ENCODE data around the gene RAB3A.

RAB3A gene, protein sequence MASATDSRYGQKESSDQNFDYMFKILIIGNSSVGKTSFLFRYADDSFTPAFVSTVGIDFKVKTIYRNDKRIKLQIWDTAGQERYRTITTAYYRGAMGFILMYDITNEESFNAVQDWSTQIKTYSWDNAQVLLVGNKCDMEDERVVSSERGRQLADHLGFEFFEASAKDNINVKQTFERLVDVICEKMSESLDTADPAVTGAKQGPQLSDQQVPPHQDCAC

DNA sequence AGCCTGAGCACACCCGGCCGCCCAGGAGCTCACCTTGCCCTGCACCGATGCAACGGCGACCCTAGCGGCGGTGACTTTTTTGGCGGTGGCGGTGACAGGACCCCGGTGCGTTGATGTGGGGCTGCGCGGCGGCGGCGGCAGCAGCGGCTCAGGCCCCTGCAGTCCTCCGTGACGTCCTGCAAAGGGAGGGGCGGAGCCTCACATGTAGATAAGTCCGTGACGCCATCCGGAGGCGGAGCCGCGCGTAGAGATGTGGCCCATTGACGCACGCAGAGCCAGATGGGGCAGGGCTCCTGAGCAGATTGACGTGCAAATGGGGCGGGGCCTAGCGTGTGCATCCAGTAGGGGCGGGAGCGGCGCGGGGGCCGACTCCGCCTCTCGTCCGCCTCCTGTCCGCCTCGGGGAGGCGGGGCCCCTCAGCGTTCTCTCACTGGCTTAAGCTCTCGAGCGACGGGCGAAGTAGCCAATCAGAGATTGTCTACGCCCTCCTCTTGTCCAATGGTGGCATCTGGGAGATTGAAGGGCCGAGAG lies at the start of gene RAB3A:
Gene RAB3A (minus strand): TSS at position 180 of the 531 bp plus-strand sequence. CDS start 1,302 bp downstream, outside the sequence.
- FAIRE-seq: peak; percentile 96

DNA sequence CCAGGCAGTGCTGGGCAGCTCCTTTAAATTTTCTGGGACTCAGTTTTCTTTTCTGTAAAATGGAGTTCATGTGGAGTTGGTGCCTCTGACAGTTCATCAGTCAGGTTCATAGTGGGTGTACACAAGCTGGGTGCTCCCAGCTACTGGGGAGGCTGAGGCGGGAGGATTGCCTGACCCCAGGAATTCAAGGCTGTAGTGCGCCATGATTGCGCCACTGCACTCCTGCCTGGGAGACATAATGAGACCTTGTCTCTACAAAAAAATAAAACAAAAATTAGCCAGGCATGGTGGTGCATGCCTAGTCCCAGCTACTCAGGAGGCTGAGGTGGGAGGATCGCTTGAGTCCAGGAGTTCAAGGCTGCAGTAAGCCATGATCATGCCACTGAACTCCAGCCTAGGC lies 49.3 kb upstream of the RAB3A start:
- FAIRE-seq: no peak

DNA sequence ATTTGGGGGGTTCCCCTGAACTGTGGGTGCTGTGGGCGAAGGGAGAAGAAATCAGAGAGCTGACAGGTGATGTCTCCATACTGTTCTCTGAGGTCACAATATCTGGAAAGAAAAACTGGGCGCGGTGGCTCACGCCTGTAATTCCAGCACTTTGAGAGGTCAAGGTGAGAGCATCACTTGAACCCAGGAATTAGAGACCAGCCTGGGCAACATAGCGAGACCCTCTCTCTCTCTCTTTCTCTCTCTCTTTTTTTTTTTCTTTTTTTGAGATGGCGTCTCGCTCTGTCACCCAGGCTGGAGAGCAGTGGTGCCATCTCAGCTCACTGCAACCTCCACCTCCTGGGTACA lies 48.5 kb upstream of the RAB3A start:
- no peak for FAIRE-seq

DNA sequence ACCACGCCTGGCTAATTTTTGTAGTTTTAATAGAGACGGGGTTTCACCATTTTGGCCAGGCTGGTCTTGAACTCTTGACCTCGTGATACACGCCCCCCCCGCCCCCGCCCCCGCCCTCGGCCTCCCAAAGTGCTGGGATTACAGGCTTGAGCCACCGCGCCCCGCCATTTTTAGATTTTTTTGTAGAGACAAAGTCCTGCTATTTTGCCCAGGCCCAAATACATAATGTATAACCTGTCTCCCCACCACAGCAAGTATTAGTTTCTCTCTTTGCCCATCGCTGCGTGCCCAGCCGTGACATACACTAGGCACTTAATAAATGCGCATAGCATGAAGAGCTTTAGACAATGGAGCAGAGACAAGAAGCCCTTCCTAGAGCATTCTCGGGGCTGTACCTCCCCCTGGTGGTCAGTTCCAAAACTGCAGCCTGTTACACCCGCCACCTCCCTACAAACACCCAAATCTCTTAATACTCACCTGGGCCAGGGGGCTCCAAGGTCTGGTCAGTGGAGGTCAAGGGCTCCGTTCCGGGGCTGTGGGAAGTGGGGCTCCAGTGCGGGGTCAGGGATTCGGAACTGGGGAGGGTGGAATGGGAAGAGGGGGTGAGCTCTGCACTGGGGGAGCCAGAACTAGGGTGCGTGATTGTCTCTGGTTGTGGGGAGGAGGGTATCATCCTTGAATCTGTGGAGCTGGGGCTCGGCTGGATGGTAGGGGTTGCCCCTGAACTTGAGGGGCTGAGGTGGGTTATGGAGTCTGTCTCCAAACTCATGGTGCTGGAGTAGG lies 47.9 kb upstream of the RAB3A start:
- no peak for FAIRE-seq

DNA sequence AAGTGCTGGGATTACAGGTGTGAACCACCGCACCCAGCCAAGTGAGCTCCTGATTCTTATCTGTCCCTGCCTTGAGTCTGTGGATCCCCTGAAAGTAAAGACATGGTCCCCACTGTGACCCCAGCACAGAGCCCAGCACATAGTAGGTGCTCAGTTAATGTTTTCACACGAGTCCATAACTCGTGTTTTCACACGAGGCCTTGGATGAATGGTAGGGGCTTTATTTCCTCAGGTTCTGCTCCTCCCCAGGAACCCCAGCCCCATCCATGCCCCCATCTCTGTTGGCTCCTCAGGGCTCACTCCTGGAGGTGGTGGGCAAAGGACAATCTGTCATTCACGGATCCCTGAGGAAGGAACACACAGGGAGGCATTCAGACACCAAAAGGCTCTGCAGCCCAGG lies 46.0 kb upstream of the RAB3A start:
- FAIRE-seq: no peak

DNA sequence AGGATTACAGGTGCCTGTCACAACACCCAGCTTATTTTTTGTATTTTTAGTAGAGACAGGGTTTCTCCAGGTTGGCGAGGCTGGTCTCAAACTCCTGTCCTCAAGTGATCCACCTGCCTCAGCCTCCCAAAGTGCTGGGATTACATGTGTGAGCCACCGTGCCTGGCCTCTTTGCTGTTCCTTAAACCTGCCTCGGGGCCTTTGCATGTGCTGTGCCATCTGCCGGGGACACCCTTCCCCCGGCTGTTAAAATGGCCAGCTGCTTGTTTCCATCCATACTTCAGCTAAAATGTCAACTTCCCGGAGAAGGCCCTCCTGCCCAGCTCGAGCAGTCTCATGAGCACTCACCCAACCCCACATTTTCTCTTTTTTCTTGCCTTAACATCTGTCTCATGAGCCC lies 41.5 kb upstream of the RAB3A start:
- FAIRE-seq: no peak

DNA sequence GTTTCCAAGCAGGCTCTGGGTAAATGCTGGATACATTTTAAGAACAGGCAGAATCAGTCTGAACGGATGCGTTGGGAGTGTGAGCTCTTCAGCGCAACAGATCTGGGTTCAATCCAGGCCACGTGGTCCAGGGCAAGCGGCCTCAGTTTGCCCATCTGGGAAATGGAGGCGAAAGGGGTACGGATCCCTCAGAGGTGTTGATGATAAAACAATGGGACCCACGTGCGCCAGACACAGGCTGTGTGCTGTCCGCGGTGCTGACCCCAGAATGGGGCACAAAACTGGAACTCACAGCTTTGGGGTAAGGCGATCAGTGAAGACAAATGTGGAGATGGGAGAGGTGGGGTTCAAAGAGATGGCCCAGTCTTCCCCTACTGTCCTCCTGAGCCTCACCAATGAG lies 35.5 kb upstream of the RAB3A start:
- no peak for FAIRE-seq

DNA sequence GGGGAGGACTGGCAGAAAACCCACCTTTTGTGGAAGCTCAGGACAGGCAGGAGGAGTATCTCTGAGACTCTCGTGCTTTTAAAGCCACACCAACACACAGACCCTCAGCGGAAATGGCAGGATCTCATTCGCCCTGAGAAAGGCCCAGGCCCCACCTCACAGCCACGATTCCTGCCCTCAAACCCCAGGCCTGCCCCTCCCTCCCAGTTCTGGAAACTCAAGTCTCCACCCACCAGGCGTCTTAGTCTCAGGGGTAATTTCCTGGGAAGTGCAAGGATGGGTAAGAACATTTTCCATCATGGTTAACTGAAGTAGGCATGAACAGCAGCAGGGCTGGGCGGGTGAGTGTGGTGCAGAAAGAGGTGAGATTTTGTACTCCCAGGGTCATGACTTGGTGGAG lies 30.4 kb upstream of the RAB3A start:
- FAIRE-seq: no peak

DNA sequence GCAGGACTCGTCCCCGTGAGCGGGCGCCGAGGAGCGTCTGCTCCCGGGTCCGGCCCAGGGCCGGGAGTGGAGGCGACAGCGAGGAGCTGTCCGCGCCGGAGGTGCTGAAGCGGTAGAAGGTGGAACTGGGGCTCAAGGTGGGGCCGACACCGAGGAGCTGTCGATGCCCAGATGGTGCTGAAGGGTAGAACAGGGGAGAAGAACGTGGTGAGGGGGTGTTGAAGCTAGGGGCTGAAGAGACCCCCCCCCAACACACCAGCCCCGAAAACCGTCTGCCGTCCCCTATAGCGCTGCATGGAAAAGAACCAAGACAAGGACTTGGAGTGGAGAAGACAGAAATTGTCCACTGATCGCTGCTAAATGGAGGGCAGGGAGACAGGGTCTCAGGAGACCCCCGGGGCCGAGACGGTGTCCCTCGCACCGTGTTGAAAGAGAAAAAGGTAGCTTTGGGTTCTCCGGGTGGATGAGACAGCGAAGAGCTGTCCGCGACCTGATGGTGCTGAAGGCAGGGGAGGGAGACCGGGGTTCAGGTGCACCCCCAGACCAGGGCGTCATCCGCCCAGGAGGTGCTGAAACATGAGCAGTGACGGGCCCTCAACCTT lies 29.5 kb upstream of the RAB3A start:
- no peak for FAIRE-seq

DNA sequence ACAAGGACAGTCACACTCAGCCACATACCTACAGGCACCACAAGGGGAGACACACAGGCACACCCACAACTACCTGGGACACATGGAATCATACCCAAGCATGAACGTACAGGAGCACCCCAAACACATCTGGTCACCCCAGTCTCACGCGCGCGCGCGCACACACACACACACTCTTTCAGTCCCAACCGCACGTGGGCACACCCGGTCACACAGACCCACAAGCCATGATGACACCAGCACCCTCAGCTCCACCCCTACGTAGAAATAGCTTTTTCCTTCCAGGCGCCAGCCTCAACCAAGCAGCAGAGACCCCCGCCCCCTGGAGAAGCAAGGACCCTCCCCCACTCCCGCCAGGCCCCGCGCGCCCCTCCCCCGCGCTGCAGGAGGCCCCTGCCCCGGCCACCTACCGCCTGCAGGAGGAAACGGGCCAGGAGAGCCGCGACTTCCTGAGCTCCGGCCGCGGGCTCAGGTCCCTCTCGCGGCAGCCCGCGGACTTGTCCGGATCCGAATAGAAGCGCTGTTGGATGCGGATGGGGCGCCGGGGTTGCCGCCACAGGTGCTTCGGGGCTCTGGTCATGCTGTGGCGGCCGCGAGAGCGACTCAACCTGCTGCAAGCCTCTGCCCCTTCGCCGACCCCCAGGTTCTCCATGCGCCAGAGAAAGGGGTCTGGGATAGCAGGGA lies 28.8 kb upstream of the RAB3A start:
- no peak for FAIRE-seq

DNA sequence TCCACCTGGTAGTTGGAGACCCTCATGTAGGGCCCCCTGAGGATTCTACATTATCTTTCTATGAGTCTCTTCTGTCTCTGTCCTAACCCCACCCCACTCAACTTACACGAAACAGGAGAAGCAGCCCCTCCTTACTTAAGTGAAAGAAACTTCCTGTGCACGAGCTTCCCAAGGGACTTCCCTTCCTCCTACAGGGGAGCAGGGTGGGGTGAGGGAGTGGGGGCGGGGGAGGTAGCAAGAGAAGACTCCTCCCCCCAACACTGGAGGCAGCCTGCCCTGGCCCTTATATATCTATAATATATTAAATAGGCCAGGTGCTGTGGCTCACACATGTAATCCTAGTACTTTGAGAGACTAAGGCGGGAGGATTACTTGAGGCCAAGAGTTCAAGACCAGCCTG lies 27.9 kb upstream of the RAB3A start:
- no peak for FAIRE-seq

DNA sequence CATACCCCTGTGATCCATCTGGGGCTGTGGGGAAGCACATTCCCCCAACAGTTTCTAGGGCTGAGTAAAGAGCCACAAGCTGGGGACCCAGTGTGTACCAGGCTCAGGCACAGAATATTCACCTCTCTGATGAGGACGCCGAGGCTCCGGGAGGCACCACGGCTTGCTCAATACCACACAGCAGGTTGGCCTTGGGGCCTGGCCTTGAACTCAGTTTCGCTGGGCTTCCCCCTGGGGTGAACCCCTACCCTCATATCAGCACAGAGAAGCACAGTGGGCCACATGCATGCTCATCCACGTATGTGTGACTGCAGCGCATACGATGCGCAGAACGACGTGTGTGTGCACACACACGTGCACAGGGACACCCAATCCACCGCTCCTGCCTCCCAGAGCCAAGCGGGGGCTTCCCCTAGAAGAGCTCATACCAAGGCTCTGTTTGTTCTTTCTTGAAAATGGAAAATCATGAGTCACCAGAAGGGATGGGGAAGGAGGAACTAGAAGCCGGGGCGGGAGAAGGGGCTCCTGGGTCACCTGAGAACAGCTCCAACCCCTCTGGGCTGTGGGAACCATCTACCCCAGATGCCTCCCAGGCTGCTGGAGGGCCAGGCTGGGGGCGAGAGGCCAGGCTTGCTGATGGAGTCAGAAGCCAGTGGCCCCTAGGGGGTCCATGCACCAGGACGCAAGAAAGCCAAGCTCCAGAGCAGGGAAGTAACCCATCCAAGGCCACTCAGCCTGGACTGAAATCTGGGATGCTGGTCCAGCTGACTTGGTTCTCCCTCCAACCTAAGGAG lies 27.3 kb upstream of the RAB3A start:
- FAIRE-seq: no peak

DNA sequence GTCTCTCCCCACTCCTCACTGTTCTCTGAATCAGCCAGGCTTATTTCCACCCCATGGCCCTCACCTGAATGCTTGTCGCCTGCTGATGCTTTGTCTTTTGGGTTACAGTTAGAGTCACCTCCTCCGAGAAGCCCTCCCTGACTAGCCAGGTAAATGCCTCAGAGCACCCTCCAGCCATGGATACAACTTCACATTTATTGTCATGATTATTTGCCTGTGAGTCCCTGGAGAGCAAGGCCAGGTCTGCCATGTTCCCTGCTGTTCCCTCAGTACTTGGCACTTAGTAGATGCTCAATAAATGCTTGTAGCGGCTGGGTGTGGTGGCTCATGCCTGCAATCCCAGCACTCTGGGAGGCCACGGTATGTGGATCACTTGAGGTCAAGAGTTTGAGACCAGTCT lies 26.1 kb upstream of the RAB3A start:
- no peak for FAIRE-seq

DNA sequence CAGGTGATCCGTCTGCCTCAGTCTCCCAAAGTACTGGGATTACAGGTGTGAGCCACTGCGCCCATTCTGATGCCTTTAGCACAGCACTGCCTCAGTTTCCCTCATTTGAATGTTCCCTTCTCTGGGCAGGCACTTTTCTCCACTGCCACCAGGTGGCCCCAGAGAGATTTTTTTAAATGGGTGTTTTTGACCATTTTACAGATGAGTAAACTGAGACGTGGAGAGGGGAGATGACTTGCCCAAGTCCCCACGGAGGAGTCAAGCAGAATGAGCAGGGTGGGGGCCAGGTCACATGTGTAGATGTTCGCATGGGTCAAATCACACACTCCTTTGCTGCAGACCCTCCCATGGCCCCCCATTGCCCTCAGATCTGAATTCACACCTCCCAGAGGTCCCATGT lies 25.6 kb upstream of the RAB3A start:
- no peak for FAIRE-seq

DNA sequence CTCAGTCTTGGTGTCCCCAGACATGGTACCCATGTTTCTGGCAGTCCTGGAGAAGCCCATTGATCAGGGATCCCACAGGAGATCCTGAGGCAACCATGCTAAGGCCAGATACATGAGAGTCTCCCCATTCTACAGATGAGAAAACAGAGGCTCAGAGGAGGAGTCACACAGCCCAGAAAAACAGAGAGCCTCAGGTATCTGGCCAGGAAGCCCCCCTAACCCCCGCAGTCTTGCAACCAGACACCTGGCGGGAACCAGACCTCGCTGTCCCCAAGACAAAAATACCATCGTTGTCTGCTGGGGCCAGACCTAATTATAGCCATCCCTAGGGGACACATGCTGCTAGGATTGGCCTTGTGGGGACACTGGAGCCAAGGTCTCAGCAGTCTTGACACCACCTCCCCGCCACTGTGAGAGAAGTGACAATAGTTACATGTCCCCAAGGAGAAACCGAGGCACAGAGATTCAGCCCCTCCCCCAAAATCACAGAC lies 24.0 kb upstream of the RAB3A start:
- FAIRE-seq: no peak

DNA sequence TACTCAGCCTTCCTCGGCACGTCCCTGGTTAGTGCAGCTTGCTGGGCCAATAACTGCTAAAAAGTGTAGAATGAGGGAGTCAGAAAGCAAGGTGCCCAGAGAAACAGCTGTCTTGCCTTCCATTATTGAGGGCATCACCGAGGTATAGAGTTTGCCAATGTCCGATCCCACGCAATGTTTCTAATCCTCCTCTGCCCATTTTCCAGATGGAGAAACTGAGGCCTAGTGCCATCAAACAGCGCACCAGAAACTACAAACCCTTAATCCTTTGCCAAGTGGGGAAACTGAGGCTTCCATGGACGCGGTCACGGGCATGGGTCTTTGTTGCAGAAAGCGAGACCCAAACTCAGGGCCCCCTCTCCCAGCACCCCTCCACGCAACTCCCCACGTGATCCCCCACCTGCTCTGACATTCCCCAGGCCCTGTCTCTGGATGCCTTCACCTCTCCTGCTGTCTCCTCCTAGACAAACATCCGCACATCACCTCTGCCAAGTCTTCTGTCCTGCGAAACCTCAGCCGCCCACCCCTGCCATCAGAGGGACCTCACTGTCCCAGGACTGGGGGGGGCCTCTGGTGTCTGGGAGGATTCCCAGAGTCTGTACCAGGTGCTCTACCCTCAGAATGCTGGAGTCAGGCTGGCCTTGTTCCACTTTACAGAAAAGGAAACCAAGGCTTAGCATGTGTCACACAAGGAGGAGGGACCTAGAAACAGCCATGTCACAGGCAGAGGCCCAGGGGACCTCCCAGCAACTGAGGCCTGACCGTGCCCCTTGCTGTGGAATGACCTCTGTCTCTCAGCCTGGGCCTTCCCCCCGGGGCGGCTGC lies 23.3 kb upstream of the RAB3A start:
- FAIRE-seq: no peak

DNA sequence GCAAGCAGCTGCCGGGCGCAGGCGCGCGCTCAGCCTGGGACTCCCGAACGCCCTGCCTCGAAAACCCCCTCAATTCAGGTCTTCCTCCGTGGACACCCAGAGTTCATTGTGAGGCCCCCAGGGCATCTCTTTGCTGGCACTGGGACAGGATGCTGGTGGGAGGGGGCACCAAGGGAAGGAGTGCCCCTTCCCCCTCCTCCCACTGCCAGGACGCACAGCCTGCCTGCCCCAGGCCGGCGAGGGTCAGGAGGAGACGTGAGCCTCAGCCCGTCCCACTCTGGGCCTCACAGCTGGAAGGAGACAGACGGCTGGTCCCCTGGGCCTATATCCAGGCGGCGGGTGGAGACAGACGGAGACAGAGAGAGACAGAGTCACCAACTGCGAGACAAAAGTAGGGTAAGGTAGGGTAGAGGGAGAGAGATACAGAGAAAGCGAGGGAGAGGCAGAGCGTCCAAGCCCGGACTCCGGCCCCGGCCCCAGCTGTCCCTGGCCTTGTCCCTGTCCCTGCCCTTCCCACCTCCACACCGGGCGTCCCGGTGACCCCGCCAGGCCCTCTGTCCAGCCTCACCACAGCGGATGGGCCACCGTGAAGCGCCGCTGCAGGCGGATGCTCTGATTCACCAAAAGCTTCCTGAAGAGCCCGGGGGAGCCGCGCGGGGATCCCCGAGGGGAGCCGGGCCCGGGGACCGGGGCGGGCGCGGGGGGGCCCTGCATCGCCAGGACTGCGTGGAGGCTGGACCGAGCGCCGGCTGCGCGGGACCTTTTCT lies 22.0 kb upstream of the RAB3A start, which contains the start of gene PDE4C:
Gene PDE4C (minus strand): TSS at position 737 of the 767 bp plus-strand sequence. CDS start 23 bp downstream, at position 714.
- FAIRE-seq: no peak

DNA sequence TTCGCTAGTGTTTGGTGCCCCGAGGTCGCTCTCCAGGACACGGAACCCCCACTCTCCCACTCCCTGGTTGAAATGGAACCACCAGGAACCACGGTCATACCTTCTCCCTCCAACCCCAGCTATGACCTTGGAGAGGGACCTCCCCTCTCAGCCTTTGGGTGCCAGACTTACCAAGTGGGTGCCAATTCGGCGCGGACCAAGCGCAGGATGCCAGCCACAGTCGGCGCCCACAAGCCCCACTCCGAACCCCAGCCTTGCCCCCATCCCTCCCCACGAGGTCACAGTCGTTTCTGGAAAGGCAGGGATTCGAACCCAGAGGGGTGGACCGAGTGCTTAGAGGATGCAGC lies 21.5 kb upstream of the RAB3A start:
- FAIRE-seq: no peak

DNA sequence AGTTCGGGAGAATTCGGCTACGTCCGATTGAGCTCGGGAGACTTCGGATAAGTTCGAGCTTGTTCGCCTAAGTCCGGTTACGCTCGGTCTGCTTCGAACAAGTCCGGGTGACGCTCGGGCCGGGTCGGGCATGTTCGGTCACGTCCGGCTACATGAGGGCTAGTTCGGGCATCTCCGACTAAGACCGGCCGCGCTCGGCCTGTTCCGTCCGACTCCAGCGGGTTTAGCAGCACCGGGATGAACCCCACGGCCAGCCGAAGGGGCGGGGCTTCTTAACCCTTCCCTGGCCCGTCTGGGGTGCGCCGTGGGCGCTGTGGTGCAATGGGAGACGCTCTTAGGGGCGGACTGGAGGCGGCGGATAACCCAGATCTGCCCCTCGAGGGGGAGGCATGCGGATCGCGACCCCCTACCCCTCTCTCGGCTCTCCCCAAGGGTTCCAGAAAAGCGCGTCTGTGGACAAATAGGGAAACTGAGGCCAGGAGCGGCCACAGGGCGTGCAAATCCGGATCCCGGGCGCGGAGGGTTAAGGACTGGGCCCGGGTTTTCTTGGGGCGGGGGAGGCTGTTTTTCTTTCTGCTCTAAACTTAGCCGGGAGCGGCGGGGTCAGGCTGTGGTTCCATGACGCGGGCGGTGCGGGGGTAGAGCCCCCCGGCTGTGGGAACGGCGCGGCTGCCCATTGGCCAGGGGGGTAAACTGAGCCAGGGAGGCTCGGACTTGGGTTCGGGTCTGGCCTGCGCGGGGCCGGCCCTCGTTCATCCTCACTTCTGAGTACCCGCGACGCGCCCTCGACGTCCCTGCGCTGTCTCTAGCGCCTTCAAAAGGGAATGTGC lies 20.9 kb upstream of the RAB3A start:
- peak; percentile 99 for FAIRE-seq

Data from A204.1 (cell line).